HepG2 (cell line): Measurements from ENCODE around the gene PCIF1. TPM values are rescaled to one million over a fixed set of nuclear protein-coding genes. Genes with fewer than 3 reads are reported as not detected.
A peak's percentile ranks its signal among the peaks of the same experiment; 100 is the strongest.

Source experiments
- ATAD3A ChIP-seq: sonication (generic); formaldehyde crosslinking; IDR thresholded peaks from 2 replicates; pipeline ENCODE4 v1.4.0; 2020; ENCODE audit warnings: missing genetic modification reagents
- ATM ChIP-seq: fragments of 450-650 bp; IDR thresholded peaks from 2 replicates; pipeline ENCODE4 v1.7.1; 2017; ENCODE audit warnings: mild to moderate bottlenecking, borderline replicate concordance
- CERS6 ChIP-seq: sonication (generic); formaldehyde crosslinking; IDR thresholded peaks from 2 replicates; pipeline ENCODE4 v1.5.0; 2020; ENCODE audit warnings: missing genetic modification reagents
- FOXK2 ChIP-seq: fragments of 450-650 bp; IDR thresholded peaks from 2 replicates; pipeline ENCODE4 v1.6.1; 2016
- HES4 ChIP-seq: sonication (generic); formaldehyde crosslinking; IDR thresholded peaks from 2 replicates; pipeline ENCODE4 v1.9.0; 2021; ENCODE audit warnings: mild to moderate bottlenecking, missing genetic modification reagents, borderline replicate concordance
- HNF1A ChIP-seq, 2 experiments: sonication (generic) in 1 of 2; formaldehyde crosslinking in 1 of 2; IDR thresholded peaks; 2 replicates each; pipeline versions ENCODE4 v1.4.0 to v1.6.1; 2016 to 2020; ENCODE audit warnings: borderline replicate concordance in 1 of 2, low read depth in 1 of 2, mild to moderate bottlenecking in 1 of 2, missing genetic modification reagents in 1 of 2
- IRF9 ChIP-seq: sonication (generic); formaldehyde crosslinking; IDR thresholded peaks from 2 replicates; pipeline ENCODE4 v1.8.0; 2022; ENCODE audit warnings: missing genetic modification reagents, mild to moderate bottlenecking, borderline replicate concordance
- MLLT10 ChIP-seq: sonication (generic); formaldehyde crosslinking; IDR thresholded peaks from 2 replicates; pipeline ENCODE4 v1.4.0; 2020; ENCODE audit warnings: missing genetic modification reagents
- NR1H2 ChIP-seq: sonication (generic); formaldehyde crosslinking; IDR thresholded peaks from 2 replicates; pipeline ENCODE4 v1.8.1; 2022; ENCODE audit warnings: low read depth, missing genetic modification reagents, borderline replicate concordance
- PAF1 ChIP-seq: IDR thresholded peaks from 2 replicates; pipeline ENCODE4 v1.6.1; 2016; ENCODE audit warnings: missing genetic modification reagents, missing compliant biosample characterization
- SKI ChIP-seq: fragments of 450-650 bp; IDR thresholded peaks from one replicate; pipeline ENCODE4 v1.6.1; 2018; ENCODE audit warnings: mild to moderate bottlenecking; ENCODE audit not compliant: partially characterized antibody
- SMC3 ChIP-seq: IDR thresholded peaks from 2 replicates; pipeline ENCODE4 v1.6.1; 2011; ENCODE audit warnings: low read length, improper control_type of control experiment
- TFAP4 ChIP-seq: sonication (generic); IDR thresholded peaks from 2 replicates; pipeline ENCODE4 v1.6.1; 2016; ENCODE audit warnings: low read depth, borderline replicate concordance
- ZBTB46 ChIP-seq: sonication (generic); formaldehyde crosslinking; IDR thresholded peaks from 2 replicates; pipeline ENCODE4 v1.4.0; 2020; ENCODE audit warnings: mild to moderate bottlenecking, missing genetic modification reagents, borderline replicate concordance
- ZNF280B ChIP-seq: sonication (generic); formaldehyde crosslinking; IDR thresholded peaks from 2 replicates; pipeline ENCODE4 v1.5.0; 2020; ENCODE audit warnings: missing genetic modification reagents, mild to moderate bottlenecking, borderline replicate concordance
- ZNF652 ChIP-seq: IDR thresholded peaks from 2 replicates; pipeline ENCODE4 v1.6.1; 2016; ENCODE audit warnings: low read depth, borderline replicate concordance
- ZNF749 ChIP-seq: sonication (generic); formaldehyde crosslinking; IDR thresholded peaks from 2 replicates; pipeline ENCODE4 v1.8.0; 2022; ENCODE audit warnings: mild to moderate bottlenecking, missing genetic modification reagents, moderate library complexity, borderline replicate concordance
- ZNF841 ChIP-seq: sonication (generic); formaldehyde crosslinking; IDR thresholded peaks from 2 replicates; pipeline ENCODE4 v1.8.1; 2023; ENCODE audit warnings: missing genetic modification reagents, borderline replicate concordance
- polyA plus RNA-seq, 8 experiments: library from polyadenylated mRNA; depleted of rRNA in 3 of 8; stranded (reverse) in 7 of 8; unstranded in 1 of 8; fragments of >200 nt; fragmentation: Illumina TruSeq in 4 of 8; extraction: Trizol in 4 of 8; gene quantifications; 2 replicates each; pipeline versions ENCODE4 v1.2.1 to v1.2.3, GENCODE V29; 2011 to 2016; ENCODE audit warnings: low read depth in 4 of 8, missing spikeins in 1 of 8, mixed read lengths in 1 of 8; ENCODE audit not compliant: insufficient read depth in 1 of 8
- total RNA-seq, 5 experiments: library from RNA; depleted of rRNA; stranded (reverse); fragments of >200 nt; fragmentation: Illumina TruSeq; extraction: Trizol; gene quantifications; 2 replicates each; pipeline ENCODE4 v1.2.3, GENCODE V29; 2016; ENCODE audit warnings: low read depth in 1 of 5

The PCIF1 gene
- total and polyA plus RNA-seq, 2 of the 13 experiments (the other 11 are each of a cell fraction or from before 2014, with no cell fraction given): 20.9 to 24.4 TPM

- TF ChIP-seq ZBTB46 (CRISPR knock-in tag) (peak; percentile 99; the same call in 1 of the 2 replicates), SKI (no peak), HES4 (CRISPR knock-in tag) (peak; percentile 57; the same call in 1 of the 2 replicates), SMC3 (peak; percentile 50; the same call in 1 of the 2 replicates), FOXK2 (no peak), HNF1A (IDR thresholded peaks at IDR 0.05; ENCODE audit: low read depth) (no peak), HNF1A (CRISPR knock-in tag; IDR thresholded peaks at IDR 0.05; ENCODE audit: borderline replicate concordance) (no peak), PAF1 (CRISPR knock-in tag) (peak; percentile 80; the same call in 1 of the 2 replicates), ZNF749 (CRISPR knock-in tag) (no peak), MLLT10 (CRISPR knock-in tag) (no peak), ATM (no peak), NR1H2 (CRISPR knock-in tag) (no peak), CERS6 (CRISPR knock-in tag) (no peak), ZNF652 (CRISPR knock-in tag) (peak; percentile 82), ATAD3A (CRISPR knock-in tag) (no peak), TFAP4 (peak; percentile 79; the same call in 1 of the 2 replicates), IRF9 (CRISPR knock-in tag) (no peak), ZNF280B (CRISPR knock-in tag) (no peak), ZNF841 (CRISPR knock-in tag) (no peak)
Observed at GRCh38 chr20:45933266-45934045, 1.0 kb upstream of the PCIF1 start (continued).
